ENCODE results near the gene STAG3.
"Not testable (repeated sequence)": the region's sequence is repeated elsewhere in the genome, so short reads cannot be mapped to it uniquely, and the experiment has no call there.

DNA sequence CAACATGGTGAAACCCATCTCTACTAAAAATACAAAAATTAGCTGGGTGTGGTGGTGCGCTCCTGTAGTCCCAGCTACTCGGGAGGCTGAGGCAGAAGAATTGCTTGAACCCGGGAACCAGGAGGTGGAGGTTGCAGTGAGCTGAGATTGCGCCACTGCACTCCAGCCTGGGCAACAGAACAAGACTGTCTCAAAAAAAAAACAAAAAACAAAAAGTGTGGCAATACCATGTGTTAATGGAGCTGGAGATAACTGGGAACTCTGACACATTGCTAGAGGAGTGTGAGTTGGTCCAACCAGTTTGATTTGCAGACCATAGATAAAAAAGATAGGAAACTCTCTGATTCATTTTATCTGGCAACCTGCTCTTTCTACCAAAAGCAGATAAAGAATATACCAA lies 31.4 kb upstream of the STAG3 start:
- TF ChIP-seq POLR2A (IDR thresholded peaks at IDR 0.05; ENCODE audit: extremely low read depth, insufficient read length) = not testable (repeated sequence)
- TF ChIP-seq, protein P1, sequence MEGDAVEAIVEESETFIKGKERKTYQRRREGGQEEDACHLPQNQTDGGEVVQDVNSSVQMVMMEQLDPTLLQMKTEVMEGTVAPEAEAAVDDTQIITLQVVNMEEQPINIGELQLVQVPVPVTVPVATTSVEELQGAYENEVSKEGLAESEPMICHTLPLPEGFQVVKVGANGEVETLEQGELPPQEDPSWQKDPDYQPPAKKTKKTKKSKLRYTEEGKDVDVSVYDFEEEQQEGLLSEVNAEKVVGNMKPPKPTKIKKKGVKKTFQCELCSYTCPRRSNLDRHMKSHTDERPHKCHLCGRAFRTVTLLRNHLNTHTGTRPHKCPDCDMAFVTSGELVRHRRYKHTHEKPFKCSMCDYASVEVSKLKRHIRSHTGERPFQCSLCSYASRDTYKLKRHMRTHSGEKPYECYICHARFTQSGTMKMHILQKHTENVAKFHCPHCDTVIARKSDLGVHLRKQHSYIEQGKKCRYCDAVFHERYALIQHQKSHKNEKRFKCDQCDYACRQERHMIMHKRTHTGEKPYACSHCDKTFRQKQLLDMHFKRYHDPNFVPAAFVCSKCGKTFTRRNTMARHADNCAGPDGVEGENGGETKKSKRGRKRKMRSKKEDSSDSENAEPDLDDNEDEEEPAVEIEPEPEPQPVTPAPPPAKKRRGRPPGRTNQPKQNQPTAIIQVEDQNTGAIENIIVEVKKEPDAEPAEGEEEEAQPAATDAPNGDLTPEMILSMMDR (IDR thresholded peaks at IDR 0.05; ENCODE audit: low read depth, low read length) = not testable (repeated sequence)
- TF ChIP-seq, protein P2, sequence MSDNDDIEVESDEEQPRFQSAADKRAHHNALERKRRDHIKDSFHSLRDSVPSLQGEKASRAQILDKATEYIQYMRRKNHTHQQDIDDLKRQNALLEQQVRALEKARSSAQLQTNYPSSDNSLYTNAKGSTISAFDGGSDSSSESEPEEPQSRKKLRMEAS (IDR thresholded peaks at IDR 0.05; ENCODE audit: low read depth, low read length) = peak; percentile 61; the same call in 1 of the 2 replicates
